Measurements from ENCODE around the gene BRIP1.
"Not testable (repeated sequence)": the region's sequence is repeated elsewhere in the genome, so short reads cannot be mapped to it uniquely, and the experiment has no call there.

BRIP1 gene

GRCh38 chr17:61799812-61800484 lies 63.4 kb downstream of the BRIP1 start:
- no peak for DNase-seq (ENCODE audit: low read depth)

DNA sequence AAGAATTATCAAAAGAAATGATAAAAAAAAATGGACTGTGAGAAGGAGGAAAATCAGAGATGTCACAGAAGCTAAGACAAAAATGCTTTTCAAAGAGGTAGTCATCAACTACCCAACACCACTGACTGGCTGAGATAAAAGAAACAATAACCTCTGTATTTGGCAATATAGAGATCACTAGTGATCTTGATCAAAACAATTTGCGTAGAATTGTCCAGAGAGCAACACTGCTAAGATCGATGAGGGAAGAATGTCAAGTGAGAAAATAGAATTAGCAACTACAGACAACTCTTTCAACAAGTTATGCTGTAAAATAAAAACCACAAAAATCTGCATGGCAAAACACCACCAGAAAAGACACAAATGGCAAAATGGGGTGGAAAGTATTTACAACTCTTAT lies 66.0 kb downstream of the BRIP1 start:
- DNase-seq (ENCODE audit: low read depth) = no peak

GRCh38 chr17:61795546-61795945 lies 67.8 kb downstream of the BRIP1 start:
- DNase-seq (ENCODE audit: low read depth) = no peak

GRCh38 chr17:61794792-61795191 lies 68.5 kb downstream of the BRIP1 start:
- no peak for DNase-seq (ENCODE audit: low read depth)

- DNase-seq (ENCODE audit: low read depth) = no peak
Measured at GRCh38 chr17:61794242-61794641, 69.1 kb downstream of the BRIP1 start.

GRCh38 chr17:61793565-61793964 lies 69.8 kb downstream of the BRIP1 start:
- no peak for DNase-seq (ENCODE audit: low read depth)

DNA sequence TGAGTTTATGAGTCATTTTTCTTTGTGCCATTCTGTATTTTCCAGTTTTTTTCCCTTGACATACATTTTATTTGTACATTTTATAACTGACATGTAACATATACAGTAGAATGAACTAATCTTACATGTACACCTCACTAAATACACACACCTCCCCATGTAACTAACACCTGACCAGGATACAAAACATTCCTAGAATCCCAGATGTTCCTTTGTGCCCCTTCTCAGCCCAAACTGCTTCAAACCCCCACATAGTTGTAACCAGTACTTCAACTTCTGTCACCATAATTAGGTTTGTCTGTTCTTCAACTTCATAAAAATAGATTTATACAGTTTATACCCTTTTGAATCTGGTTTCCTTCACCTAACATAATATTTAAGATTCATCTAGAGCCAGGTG lies 73.5 kb downstream of the BRIP1 start:
- no peak for DNase-seq (ENCODE audit: low read depth)

GRCh38 chr17:61786088-61786487 lies 77.2 kb downstream of the BRIP1 start:
- no peak for DNase-seq (ENCODE audit: low read depth)

DNA sequence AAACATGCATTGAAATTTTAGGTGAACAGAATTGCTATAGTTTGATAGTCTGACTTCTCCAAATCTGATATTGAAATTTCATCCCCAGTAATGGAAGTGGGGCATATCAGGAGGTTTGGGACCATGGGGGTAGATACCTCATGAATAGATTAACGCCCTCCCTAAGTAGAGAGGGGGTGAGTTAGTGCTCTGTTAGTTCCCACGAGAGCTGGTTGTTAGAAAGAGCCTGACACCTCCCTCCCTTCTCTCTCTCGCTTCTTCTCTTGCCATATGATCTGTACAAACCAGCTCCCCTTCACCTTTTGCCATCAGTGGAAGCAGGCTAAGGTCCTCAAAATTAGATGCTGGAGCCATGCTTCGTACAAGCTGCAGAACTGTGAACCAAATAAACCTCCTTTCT lies 78.8 kb downstream of the BRIP1 start:
- no peak for DNase-seq (ENCODE audit: low read depth)

GRCh38 chr17:61783556-61784304 lies 79.6 kb downstream of the BRIP1 start:
- no peak for DNase-seq (ENCODE audit: low read depth)

GRCh38 chr17:61783120-61783519 lies 80.2 kb downstream of the BRIP1 start:
- no peak for DNase-seq (ENCODE audit: low read depth)

GRCh38 chr17:61782683-61783082 lies 80.6 kb downstream of the BRIP1 start:
- DNase-seq (ENCODE audit: low read depth) = no peak

- DNase-seq (ENCODE audit: low read depth) = no peak
Measured at GRCh38 chr17:61775364-61775763, 88.0 kb downstream of the BRIP1 start.

- no peak for DNase-seq (ENCODE audit: low read depth)
Measured at GRCh38 chr17:61774724-61775123, 88.6 kb downstream of the BRIP1 start.

DNA sequence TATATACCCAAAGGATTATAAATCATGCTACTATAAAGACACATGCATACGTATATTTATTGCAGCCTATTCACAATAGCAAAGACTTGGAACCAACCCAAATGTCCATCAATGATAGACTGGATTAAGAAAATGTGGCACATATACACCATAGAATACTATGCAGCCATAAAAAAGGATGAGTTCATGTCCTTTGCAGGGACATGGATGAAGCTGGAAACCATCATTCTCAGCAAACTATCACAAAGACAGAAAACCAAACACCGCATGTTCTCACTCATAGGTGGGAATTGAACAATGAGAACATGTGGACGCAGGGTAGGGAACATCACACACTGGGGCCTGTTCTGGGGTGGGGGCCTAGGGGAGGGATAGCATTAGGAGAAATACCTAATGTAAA lies 89.2 kb downstream of the BRIP1 start:
- DNase-seq (ENCODE audit: low read depth) = not testable (repeated sequence)

DNA sequence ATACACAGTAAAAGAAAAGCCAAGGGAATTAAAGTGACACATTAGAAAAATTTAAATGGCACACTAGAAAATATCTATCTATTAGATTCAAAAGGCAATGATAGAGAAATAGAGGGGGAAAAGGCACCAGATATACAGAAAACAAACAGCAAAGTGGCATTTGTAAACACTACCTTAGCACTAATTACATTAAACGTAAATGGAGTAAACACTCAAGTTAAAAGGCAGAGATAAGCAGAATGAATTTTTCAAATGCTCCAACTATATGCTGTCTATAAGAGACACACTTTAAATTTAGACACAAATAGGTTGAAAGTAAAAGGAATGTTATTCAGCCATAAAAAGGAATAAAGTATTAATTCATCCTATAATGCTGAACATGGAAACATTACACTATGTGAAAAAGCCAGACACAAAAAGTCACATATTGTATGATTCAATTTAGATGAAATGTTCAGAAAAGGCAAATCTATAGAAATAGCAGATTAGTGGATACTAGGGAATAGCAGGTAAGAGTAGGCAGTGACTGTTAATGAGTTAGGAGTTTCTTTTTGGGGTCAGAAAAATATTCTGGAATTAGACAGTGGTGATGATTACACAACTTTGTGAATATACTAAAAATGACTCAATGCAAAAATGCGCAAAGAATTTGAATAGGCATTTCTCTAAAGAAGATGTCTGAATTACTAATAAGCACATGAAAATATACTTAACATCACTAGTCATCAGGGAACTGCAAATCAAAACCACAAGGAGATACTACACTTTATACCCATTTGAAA lies 92.4 kb downstream of the BRIP1 start:
- peak; percentile 47 for DNase-seq (ENCODE audit: low read depth)

DNA sequence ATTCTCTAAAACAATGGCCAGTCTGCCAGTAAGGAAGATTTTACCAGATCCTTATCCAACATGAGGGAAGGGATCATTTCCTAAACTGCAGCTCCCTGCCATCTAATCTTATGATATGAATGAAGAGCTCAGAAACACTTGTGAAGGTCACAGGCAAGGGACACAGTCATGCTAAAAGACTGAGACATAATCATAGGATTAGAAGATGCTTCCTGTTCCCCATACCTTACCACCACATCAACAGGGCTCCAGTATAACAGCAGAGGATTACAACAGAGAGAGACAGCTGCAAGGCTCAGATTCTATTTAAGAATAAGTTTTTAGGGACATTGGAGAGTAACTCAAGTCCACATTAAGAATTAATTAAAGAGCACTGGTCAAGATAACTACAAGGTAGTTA lies 93.3 kb downstream of the BRIP1 start:
- peak; percentile 47 for DNase-seq (ENCODE audit: low read depth)

DNA sequence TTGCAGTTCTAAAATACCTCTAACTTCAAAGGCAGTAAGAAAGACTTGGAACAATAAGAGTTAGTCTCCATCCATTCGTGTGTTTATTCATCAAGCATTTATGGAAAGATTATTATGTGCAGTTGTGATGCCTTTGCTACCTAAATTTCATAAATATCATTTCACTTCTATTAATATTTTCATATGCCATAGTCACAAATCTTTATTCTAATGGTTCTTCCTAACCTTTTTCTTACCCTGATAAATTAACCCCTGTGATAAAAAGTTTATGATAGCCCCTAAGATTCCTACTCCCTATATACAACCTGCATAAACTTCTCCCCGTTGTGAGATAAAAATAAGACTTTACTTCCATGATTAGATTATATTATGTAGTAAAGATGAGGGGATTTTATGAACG lies 94.9 kb downstream of the BRIP1 start:
- DNase-seq (ENCODE audit: low read depth) = no peak

- no peak for DNase-seq (ENCODE audit: low read depth)
Measured at GRCh38 chr17:61766520-61766919, 96.8 kb downstream of the BRIP1 start.

DNA sequence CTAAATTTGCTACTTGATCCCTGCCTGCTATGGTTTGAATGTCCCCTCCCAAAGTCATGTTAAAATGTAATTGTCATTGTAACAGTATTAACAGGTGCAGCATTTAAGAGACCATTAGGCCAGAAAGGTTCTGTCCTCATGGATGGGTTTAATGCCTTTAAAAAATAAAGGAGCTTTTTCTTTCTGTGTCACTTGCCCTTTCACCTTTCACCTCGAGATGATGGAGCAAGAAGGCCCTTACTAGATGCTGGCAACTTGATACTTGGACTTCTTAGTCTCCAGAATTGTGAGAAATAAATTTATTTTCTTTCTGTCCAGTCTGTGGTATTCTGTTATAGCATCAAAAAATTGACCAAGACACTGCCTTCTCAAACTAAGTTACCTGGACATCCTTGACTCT lies 98.5 kb downstream of the BRIP1 start:
- DNase-seq (ENCODE audit: low read depth) = no peak

GRCh38 chr17:61761827-61762226 lies 101.5 kb downstream of the BRIP1 start:
- DNase-seq (ENCODE audit: low read depth) = no peak

DNA sequence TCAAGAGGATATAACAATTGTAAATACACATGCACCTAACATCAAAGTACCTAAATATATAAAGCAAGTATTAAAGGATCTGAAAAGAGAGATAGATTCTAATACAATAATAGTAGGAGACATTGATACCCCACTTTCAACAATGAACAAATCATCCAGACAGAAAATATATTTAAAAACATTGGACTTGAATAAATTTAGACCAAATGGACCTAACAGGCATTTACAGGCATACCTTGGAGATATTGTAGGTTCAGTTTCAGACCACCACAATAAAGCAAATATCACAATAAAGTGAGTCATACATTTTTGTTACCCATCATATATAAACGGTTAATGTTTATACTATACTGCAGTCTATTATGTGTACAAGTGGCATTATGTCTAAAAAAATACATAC lies 104.0 kb downstream of the BRIP1 start:
- DNase-seq (ENCODE audit: low read depth) = no peak

GRCh38 chr17:61758430-61758829 lies 104.9 kb downstream of the BRIP1 start:
- DNase-seq (ENCODE audit: low read depth) = no peak

Data from non-pigmented ciliary epithelial cell (primary cell).